HG03066 (cell line): ENCODE data around the gene LPP.
"Not testable (repeated sequence)": the region's sequence is repeated elsewhere in the genome, so short reads cannot be mapped to it uniquely, and the experiment has no call there.

ENCODE experiments used
- ATAC-seq: cut with Tn5 transposase; IDR thresholded peaks from one replicate; pipeline ENCODE4 v1.9.1; 2021; ENCODE audit warnings: low read depth; ENCODE audit not compliant: unreplicated experiment

The LPP gene, protein sequence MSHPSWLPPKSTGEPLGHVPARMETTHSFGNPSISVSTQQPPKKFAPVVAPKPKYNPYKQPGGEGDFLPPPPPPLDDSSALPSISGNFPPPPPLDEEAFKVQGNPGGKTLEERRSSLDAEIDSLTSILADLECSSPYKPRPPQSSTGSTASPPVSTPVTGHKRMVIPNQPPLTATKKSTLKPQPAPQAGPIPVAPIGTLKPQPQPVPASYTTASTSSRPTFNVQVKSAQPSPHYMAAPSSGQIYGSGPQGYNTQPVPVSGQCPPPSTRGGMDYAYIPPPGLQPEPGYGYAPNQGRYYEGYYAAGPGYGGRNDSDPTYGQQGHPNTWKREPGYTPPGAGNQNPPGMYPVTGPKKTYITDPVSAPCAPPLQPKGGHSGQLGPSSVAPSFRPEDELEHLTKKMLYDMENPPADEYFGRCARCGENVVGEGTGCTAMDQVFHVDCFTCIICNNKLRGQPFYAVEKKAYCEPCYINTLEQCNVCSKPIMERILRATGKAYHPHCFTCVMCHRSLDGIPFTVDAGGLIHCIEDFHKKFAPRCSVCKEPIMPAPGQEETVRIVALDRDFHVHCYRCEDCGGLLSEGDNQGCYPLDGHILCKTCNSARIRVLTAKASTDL

DNA sequence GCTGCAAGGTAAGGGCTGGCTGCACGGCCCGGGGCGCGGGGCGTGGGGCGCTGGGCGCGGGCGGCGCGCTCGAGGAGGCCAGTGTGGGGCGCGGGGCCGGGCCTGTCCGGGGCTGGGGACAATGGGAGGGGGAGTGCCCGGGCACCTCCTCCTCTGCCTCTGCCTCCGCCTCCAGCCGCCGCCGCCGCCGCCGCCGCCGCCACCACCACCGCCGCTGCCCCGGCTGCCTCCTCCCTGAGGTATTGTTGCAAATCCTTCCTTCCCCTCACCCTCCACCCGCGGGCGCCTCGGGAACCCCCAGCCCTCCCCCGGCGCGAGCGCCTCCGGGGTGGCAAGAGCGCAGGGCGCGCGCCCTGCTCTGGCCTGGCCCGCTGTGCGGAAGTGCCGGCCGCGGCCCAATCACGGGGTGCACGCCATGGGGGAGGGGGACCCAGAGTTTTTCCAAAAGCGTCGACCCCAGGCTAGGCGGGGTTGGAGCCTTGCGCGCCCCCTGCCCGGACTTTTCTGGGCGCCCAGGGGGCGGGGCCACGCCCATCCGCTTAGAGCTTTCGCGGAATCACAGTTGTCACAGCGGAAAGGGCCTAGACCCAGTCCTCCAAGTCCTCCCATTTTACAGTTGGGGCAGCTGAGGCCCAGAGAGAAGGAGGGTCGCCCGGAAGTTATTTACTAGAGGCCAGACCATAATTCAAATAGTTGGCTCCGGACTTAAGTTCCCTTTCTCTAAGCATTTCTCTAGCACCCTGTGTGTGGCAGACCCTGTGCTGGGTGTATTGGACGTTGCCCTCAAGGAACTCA is at the start of gene LPP:
TSS of gene LPP (plus strand) at position 144 of the 795 bp plus-strand sequence. CDS start 251,964 bp downstream, outside the sequence.
- peak; percentile 63 for ATAC-seq

GRCh38 chr3:188106006-188106405 is 48.0 kb upstream of the LPP start:
- ATAC-seq: no peak

DNA sequence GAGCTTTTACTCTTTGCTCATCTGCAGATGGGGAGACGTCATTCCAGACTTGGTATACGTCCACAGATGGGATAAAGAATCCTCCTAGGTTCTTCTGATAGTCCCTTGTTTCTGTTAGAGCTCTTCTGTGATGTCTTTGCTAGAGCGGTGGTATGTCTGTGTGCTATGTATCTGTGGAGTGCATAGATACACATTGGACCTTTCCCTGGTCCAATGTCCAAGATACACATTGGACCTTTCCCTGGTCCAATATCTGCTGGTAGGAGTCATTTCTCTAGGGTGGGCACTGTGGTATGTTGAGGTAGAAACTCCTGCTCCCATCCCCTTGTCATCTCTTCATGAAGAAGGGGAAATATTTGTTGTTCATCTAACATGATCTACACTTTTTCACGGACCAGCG is 47.5 kb upstream of the LPP start:
- no peak for ATAC-seq

- no peak for ATAC-seq
Measured at GRCh38 chr3:188106887-188107830, 46.8 kb upstream of the LPP start.

GRCh38 chr3:188108703-188109412 is 45.1 kb upstream of the LPP start:
- no peak for ATAC-seq

GRCh38 chr3:188111002-188111584 is 42.9 kb upstream of the LPP start:
- ATAC-seq: no peak

DNA sequence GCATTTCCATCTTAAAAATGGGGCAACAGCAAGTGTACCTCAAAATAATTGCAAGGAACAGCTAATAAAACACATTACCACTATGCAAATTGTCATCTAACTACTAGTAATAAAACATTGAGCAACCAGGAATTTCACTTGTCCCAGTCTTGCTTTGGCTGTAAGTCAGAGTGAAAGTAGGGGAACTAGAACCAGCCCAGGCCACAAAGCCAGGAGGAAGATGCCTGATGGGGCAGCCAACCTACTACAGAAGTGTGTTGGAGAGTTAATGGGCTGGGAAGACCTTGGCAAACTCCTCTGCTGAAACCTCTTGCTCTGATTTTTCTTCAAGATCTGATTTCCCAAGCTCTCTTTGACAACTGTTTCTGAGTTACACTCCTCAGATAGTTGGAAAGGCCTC is 40.2 kb upstream of the LPP start:
- ATAC-seq: no peak

GRCh38 chr3:188119846-188120245 is 34.1 kb upstream of the LPP start:
- ATAC-seq: no peak

GRCh38 chr3:188122571-188123169 is 31.3 kb upstream of the LPP start:
- no peak for ATAC-seq

GRCh38 chr3:188123170-188123905 is 30.6 kb upstream of the LPP start:
- no peak for ATAC-seq

GRCh38 chr3:188124184-188124583 is 29.8 kb upstream of the LPP start:
- ATAC-seq: no peak

GRCh38 chr3:188125076-188125475 is 28.9 kb upstream of the LPP start:
- ATAC-seq: no peak

- no peak for ATAC-seq
Measured at GRCh38 chr3:188126276-188126675, 27.7 kb upstream of the LPP start.

DNA sequence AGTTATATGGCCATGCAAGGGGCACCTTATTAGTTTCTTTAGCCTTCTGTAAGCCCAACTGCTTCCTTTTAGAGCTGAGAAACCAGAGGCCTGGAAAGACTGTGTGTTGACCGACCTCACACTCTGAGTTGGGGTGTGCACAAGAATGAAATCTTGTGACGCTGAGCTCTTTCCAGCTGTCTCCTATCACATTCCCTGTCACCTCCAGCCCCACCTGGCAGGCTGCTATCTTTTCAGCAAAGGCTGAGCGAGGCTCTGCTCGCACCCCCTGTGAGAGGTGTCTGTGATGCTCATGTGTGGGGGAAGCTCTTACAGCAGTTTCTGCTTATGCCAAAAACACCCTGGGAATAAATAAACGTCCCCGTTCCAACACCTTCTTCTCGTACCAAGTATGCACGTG is 27.0 kb upstream of the LPP start:
- no peak for ATAC-seq

- no peak for ATAC-seq
Measured at GRCh38 chr3:188128905-188129304, 25.1 kb upstream of the LPP start.

GRCh38 chr3:188131023-188131422 is 22.9 kb upstream of the LPP start:
- ATAC-seq: not testable (repeated sequence)

DNA sequence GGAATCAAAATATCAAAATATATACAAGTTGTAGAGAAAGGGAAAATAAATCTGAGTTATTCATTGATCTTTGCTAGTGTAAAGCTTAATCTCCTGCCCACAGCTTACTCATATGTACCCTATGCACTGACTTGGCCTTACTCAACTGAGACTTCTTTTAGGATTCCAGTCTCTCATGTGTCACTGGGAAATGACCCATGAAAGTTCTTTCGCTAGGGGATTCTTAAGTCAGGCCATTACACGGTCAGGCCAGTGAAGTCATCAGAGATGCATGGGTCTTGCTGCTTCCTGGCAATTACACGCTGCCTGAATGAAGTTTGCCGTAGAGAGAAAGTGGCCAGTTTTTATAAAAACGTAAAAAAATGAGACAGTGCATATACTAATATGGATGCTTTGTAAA is 20.7 kb upstream of the LPP start:
- ATAC-seq: no peak

- no peak for ATAC-seq
Measured at GRCh38 chr3:188133646-188134045, 20.3 kb upstream of the LPP start.
